Bone marrow (tissue), 2 donors: Measurements from ENCODE around the gene TEKTIP1.
"Not testable (repeated sequence)": the region's sequence is repeated elsewhere in the genome, so short reads cannot be mapped to it uniquely, and the experiment has no call there.

ENCODE experiments used
- DNase-seq, 2 donors: peaks; one replicate each; lab custom pipeline; 2025; lab: John Stamatoyannopoulos, UW

TEKTIP1 gene

GRCh38 chr19:3557461-3558248 is 18.7 kb downstream of the TEKTIP1 start, which contains the start of gene MFSD12:
Gene MFSD12, minus strand, starts transcription at chr19:3557586. Its CDS starts 183 bp downstream, at chr19:3557403.
- peak; percentile 79 to 84 for DNase-seq

- no peak for DNase-seq
Measured at GRCh38 chr19:3563709-3564524, 24.9 kb downstream of the TEKTIP1 start.

- no peak for DNase-seq
Measured at GRCh38 chr19:3565139-3565538, 26.2 kb downstream of the TEKTIP1 start.

- DNase-seq: not testable (repeated sequence)
Measured at GRCh38 chr19:3570042-3570441, 31.1 kb downstream of the TEKTIP1 start.

GRCh38 chr19:3570606-3571011 is 31.6 kb downstream of the TEKTIP1 start:
- no peak for DNase-seq

- DNase-seq: peak; percentile 90 to 99
Measured at GRCh38 chr19:3572132-3572854, 33.3 kb downstream of the TEKTIP1 start.

- DNase-seq: no peak
Measured at GRCh38 chr19:3572855-3573161, 33.8 kb downstream of the TEKTIP1 start, which contains the start of gene HMG20B. Gene HMG20B, plus strand, starts transcription at chr19:3572944. Its CDS starts 366 bp downstream, at chr19:3573310.

- DNase-seq: no peak
Measured at GRCh38 chr19:3573162-3573857, 34.3 kb downstream of the TEKTIP1 start.

- peak; percentile 67 to 77 for DNase-seq
Measured at GRCh38 chr19:3573858-3574637, 35.1 kb downstream of the TEKTIP1 start.

- no peak for DNase-seq
Measured at GRCh38 chr19:3575260-3575741, 36.3 kb downstream of the TEKTIP1 start.

- no peak for DNase-seq
Measured at GRCh38 chr19:3575949-3576673, 37.1 kb downstream of the TEKTIP1 start.

GRCh38 chr19:3576696-3577443 is 37.9 kb downstream of the TEKTIP1 start:
- no peak for DNase-seq

- no peak for DNase-seq
Measured at GRCh38 chr19:3577723-3578344, 38.9 kb downstream of the TEKTIP1 start.

GRCh38 chr19:3578390-3578789 is 39.4 kb downstream of the TEKTIP1 start:
- no peak for DNase-seq

- no peak for DNase-seq
Measured at GRCh38 chr19:3580156-3580934, 41.4 kb downstream of the TEKTIP1 start.

GRCh38 chr19:3581792-3582191 is 42.8 kb downstream of the TEKTIP1 start:
- DNase-seq: not testable (repeated sequence)

GRCh38 chr19:3584036-3584802 is 45.2 kb downstream of the TEKTIP1 start:
- DNase-seq: not testable (repeated sequence)
